ENCODE measurements around the gene SLF1. TPM values are rescaled to one million over a fixed set of nuclear protein-coding genes. Genes with fewer than 3 reads are reported as not detected.

SLF1 gene
- total and polyA plus RNA-seq, 9 of the 15 experiments (the other 6 are each of a cell fraction or from before 2014, with no cell fraction given) = 9.8 to 31.1 (median 16.3) TPM

DNA sequence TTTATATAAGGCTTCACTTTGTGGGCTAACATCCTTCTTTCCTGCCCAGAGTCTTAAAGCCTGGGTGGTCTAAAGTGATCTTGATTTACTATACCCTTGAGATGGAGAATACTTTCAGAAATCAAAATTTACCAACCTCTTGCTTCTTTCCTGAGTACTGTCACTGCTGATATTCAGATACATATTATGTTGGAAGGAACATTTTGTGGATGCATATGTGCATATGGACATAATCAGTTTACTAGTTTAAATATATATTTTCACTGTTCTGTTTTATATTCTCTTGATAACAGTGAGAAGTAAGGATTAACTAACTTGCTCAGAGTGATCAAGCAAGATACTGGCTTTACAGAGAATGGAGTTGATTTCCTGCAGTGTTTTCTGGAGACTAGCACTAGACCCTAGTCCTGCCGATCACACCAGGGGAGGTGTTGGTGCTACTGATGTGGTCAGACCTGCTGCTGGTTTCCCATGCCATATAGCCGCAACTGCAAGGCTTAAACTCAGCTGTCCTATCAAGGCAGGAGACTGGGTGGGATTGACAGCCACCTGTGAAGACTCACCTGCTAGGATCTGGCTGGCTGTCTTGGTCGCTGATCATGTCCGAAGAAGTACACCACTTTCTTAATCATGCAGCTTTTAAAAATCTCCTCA is 57.6 kb downstream of the SLF1 start:
- no peak for DNase-seq (ENCODE audit: extremely low read depth in 1 of 4, low spot score in 3 of 4)
- Histone ChIP-seq H3K9me1 (ENCODE audit: control insufficient read depth, insufficient read depth, low read length) (no peaks in the 10 kb centered on the region), H3K9me3 (replicated peaks; ENCODE audit: control insufficient read depth, insufficient read depth, low read depth, low read length) (no peaks in the 10 kb centered on the region), H3K4me1 (replicated peaks in 1 of 2; ENCODE audit: control insufficient read depth in 2 of 2, insufficient read depth in 2 of 2, low read length in 2 of 2) (no peaks in the 10 kb centered on the region), H3K27ac (ENCODE audit: extremely low read depth, low read depth, low read length) (no peak overlapping the region), H4K20me1 (replicated peaks; ENCODE audit: control insufficient read depth, insufficient read depth, low read length) (no peaks in the 10 kb centered on the region), H2AFZ (ENCODE audit: low read depth, low read length) (no peak overlapping the region), H3K9ac (ENCODE audit: insufficient read depth in 1 of 2, low read depth in 2 of 2, low read length in 2 of 2) (no peak overlapping the region), H3K36me3 (ENCODE audit: control insufficient read depth, insufficient read depth, low read length) (peaks cover 19% of the 10 kb centered on the region; the same call in 2 of the 3 replicates), H3K4me3 (no peak overlapping the region), H3K27me3 (ENCODE audit: control insufficient read depth in 2 of 2, insufficient read depth in 2 of 2, low read length in 2 of 2) (no peaks in the 10 kb centered on the region), H3K4me2 (ENCODE audit: insufficient read depth, low read length) (no peak overlapping the region), H3K79me2 (ENCODE audit: control insufficient read depth, insufficient read depth, low read length) (no peaks in the 10 kb centered on the region)
- no peak for FAIRE-seq
- ChIA-PET POLR2A (interaction anchor here (0.6 to 0.7 kb wide), 2 partner anchors 205 to 1503 kb away, joined by 3 read pairs; no protein-coding TSS in a partner anchor), CTCF (ENCODE audit: low intra/inter-chr PET ratio) (no interaction called here)
- in situ Hi-C loops (cut with MboI) = no loop called here
- intact Hi-C loops (cut with micrococcal nuclease) = no loop called here
- no peak for TF ChIP-seq ZNF766 (CRISPR knock-in tag; conservative IDR thresholded peaks at IDR 0.05)
- no peak for TF ChIP-seq ARID1B (IDR thresholded peaks at IDR 0.05)
- 97% methylated on average over 4 of the region's 4 CpGs for WGBS (ENCODE audit: insufficient coverage, low coverage, missing lambda C conversion rate)
- ATAC-seq = no peak
- BruUV-seq (replicated peaks) = no TSS peak

- no peak overlapping the region for H3K9ac ChIP-seq (ENCODE audit: insufficient read depth in 1 of 2, low read depth in 2 of 2, low read length in 2 of 2)
- no peaks in the 10 kb centered on the region for H3K79me2 ChIP-seq (ENCODE audit: control insufficient read depth, insufficient read depth, low read length)
- no TSS peak for BruUV-seq (replicated peaks)
- H2AFZ ChIP-seq (ENCODE audit: low read depth, low read length) = no peak overlapping the region
- no peak for DNase-seq (ENCODE audit: extremely low read depth in 1 of 4, low spot score in 3 of 4)
- POLR2A ChIA-PET = no interaction called here
- no peak for ATAC-seq
- CTCF ChIA-PET (ENCODE audit: low intra/inter-chr PET ratio) = no interaction called here
- H4K20me1 ChIP-seq (replicated peaks; ENCODE audit: control insufficient read depth, insufficient read depth, low read length) = no peaks in the 10 kb centered on the region
- peaks cover 23% of the 10 kb centered on the region; the same call in 1 of the 3 replicates for H3K36me3 ChIP-seq (ENCODE audit: control insufficient read depth, insufficient read depth, low read length)
- no peak overlapping the region for H3K4me2 ChIP-seq (ENCODE audit: insufficient read depth, low read length)
- H3K9me3 ChIP-seq (replicated peaks; ENCODE audit: control insufficient read depth, insufficient read depth, low read depth, low read length) = no peaks in the 10 kb centered on the region
- intact Hi-C loops (cut with micrococcal nuclease) = loop anchor here (2.0 kb wide), 1 partner anchor 66 kb away; no protein-coding TSS in a partner anchor
- no peaks in the 10 kb centered on the region for H3K27me3 ChIP-seq (ENCODE audit: control insufficient read depth in 2 of 2, insufficient read depth in 2 of 2, low read length in 2 of 2)
- H3K9me1 ChIP-seq (ENCODE audit: control insufficient read depth, insufficient read depth, low read length) = no peaks in the 10 kb centered on the region
- in situ Hi-C loops (cut with MboI) = no loop called here
- H3K27ac ChIP-seq (ENCODE audit: extremely low read depth, low read depth, low read length) = no peak overlapping the region
- no peaks in the 10 kb centered on the region for H3K4me1 ChIP-seq (replicated peaks in 1 of 2; ENCODE audit: control insufficient read depth in 2 of 2, insufficient read depth in 2 of 2, low read length in 2 of 2)
- WGBS (ENCODE audit: insufficient coverage, low coverage, missing lambda C conversion rate) = 70% methylated on average over 5 of the region's 5 CpGs
- no peak for FAIRE-seq
- H3K4me3 ChIP-seq = no peak overlapping the region
- TF ChIP-seq MCM5 (IDR thresholded peaks at IDR 0.05; ENCODE audit: low read depth) (no peak), ZBTB17 (CRISPR knock-in tag; IDR thresholded peaks at IDR 0.05) (no peak), TOE1 (IDR thresholded peaks at IDR 0.05; ENCODE audit: borderline replicate concordance) (no peak), TOE1 (CRISPR knock-in tag; IDR thresholded peaks at IDR 0.05; ENCODE audit: borderline replicate concordance, low read depth) (no peak)
These were observed 64.5 kb downstream of the SLF1 start for GRCh38 chr5:94682814-94683520.

Data from K562 (cell line).